ENCODE results near the gene EMC8. TPM values are rescaled to one million over a fixed set of nuclear protein-coding genes. Genes with fewer than 3 reads are reported as not detected.

EMC8 gene
- total RNA-seq, 3 donors from 2014 or later, result 18.1 to 30.8 (median 30.7) TPM

DNA sequence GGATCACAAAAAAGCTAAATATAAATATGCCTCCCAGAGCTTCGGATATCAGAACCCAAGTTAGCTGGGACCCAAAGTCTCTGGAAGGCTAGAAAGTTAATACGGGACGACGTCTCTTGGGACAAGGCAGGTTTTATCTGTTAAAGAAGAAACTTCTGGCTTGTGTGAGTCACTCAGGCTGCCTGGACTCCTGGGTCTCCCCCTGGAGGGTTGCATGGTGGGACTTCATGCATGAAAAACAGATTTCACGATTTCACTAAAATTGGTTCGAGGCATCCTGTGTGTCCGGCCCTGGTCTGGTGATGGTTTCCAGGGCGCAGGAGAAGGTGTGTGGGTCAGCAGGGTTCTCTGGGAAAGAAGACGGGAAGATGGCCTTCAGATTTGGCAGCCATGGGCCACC, 47.1 kb upstream of the EMC8 start:
- no peak overlapping the region for H3K27ac ChIP-seq
- H3K4me1 ChIP-seq, result no peaks in the 10 kb centered on the region
- peaks cover 0 to 45% of the 10 kb centered on the region in 2 donors for H3K27me3 ChIP-seq
- no peak overlapping the region for H3K4me3 ChIP-seq
- H3K9me3 ChIP-seq, result peaks cover 0 to 6% of the 10 kb centered on the region in 2 donors
- intact Hi-C loops (cut with DNase I; ENCODE audit: low total_unique reads), result no loop called here
- no peaks in the 10 kb centered on the region for H3K36me3 ChIP-seq
- TF ChIP-seq POLR2AphosphoS5 (IDR thresholded peaks at IDR 0.05) (no peak), POLR2A (IDR thresholded peaks at IDR 0.05) (no peak)
- TF ChIP-seq, protein P1, sequence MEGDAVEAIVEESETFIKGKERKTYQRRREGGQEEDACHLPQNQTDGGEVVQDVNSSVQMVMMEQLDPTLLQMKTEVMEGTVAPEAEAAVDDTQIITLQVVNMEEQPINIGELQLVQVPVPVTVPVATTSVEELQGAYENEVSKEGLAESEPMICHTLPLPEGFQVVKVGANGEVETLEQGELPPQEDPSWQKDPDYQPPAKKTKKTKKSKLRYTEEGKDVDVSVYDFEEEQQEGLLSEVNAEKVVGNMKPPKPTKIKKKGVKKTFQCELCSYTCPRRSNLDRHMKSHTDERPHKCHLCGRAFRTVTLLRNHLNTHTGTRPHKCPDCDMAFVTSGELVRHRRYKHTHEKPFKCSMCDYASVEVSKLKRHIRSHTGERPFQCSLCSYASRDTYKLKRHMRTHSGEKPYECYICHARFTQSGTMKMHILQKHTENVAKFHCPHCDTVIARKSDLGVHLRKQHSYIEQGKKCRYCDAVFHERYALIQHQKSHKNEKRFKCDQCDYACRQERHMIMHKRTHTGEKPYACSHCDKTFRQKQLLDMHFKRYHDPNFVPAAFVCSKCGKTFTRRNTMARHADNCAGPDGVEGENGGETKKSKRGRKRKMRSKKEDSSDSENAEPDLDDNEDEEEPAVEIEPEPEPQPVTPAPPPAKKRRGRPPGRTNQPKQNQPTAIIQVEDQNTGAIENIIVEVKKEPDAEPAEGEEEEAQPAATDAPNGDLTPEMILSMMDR (IDR thresholded peaks at IDR 0.05), result no peak
- no peak for DNase-seq (ENCODE audit: low spot score in 2 of 2)

DNA sequence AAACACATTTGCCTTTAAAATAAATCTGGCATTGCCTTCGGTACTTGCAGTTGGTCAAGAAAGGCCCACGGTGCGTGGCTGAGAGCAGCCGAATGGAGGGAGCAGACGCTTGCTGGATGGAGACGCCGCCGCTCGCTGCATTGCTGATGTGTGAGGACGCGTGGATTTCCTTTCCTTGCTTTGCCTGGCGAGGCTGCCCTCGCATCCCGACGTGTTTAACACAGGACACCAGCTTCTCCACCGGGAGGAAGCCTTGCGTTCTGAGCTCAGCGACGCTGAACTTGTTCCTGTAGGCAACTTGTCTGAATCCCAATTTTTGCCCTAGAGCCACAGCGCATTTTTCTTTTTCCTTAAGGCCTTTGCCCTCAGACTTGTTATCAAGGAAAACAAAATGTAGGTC, 45.9 kb upstream of the EMC8 start:
- Histone ChIP-seq H3K4me1 (no peaks in the 10 kb centered on the region), H3K4me3 (no peak overlapping the region), H3K27ac (no peak overlapping the region), H3K36me3 (no peaks in the 10 kb centered on the region), H3K27me3 (peaks cover 0 to 51% of the 10 kb centered on the region in 2 donors), H3K9me3 (peaks cover 0 to 6% of the 10 kb centered on the region in 2 donors)
- intact Hi-C loops (cut with DNase I; ENCODE audit: low total_unique reads), result no loop called here
- no peak for DNase-seq (ENCODE audit: low spot score in 2 of 2)
- no peak for TF ChIP-seq POLR2A (IDR thresholded peaks at IDR 0.05)
- TF ChIP-seq POLR2AphosphoS5 (IDR thresholded peaks at IDR 0.05), result no peak
- TF ChIP-seq, protein P1 (IDR thresholded peaks at IDR 0.05), result no peak

DNA sequence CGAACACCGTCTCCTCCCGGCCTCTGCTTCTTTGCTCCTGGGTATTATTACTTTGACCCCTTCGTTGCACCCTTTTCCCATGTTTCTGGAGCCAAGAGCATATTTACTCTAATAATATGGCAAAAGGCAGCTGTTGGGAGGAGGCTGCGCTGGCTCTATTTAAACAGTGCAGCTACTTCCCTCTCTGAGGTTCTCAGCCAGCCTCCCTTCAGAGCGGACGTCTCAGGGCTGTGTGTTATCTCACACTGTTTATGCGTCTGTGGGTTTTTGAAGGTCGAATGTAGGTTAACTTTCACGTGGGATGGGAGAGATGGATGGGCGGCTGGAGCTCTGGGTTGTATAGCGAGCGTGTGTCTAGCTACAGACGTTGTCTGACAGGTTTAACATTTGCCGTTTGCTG, 45.4 kb upstream of the EMC8 start:
- DNase-seq (ENCODE audit: low spot score in 2 of 2), result no peak
- no peak overlapping the region for H3K27ac ChIP-seq
- H3K27me3 ChIP-seq, result peaks cover 0 to 51% of the 10 kb centered on the region in 2 donors
- no peak overlapping the region for H3K4me3 ChIP-seq
- intact Hi-C loops (cut with DNase I; ENCODE audit: low total_unique reads), result no loop called here
- H3K36me3 ChIP-seq, result no peaks in the 10 kb centered on the region
- TF ChIP-seq POLR2AphosphoS5 (IDR thresholded peaks at IDR 0.05) (no peak), POLR2A (IDR thresholded peaks at IDR 0.05) (no peak)
- TF ChIP-seq, protein P1 (IDR thresholded peaks at IDR 0.05), result no peak
- H3K9me3 ChIP-seq, result peaks cover 0 to 6% of the 10 kb centered on the region in 2 donors
- H3K4me1 ChIP-seq, result no peaks in the 10 kb centered on the region

DNA sequence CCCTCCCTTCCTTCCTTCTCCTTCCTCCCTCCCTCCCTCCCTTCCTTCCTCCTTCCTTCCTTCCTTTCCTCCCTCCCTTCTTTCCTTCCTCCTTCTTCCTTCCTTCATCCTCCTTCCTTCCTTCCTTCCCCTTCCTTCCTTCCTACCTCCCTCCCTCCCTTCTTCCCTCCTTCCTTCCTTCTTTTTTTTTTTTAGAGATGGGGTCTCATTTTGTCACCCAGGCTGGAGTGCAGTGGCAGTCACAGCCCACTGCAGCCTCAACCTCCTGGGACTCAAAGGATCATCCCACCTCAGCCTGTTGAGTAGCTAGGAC, 44.8 kb upstream of the EMC8 start:
- Histone ChIP-seq H3K27me3 (peaks cover 0 to 45% of the 10 kb centered on the region in 2 donors), H3K9me3 (peaks cover 0 to 6% of the 10 kb centered on the region in 2 donors), H3K36me3 (no peaks in the 10 kb centered on the region), H3K27ac (no peak overlapping the region), H3K4me1 (no peaks in the 10 kb centered on the region), H3K4me3 (no peak overlapping the region)
- no peak for DNase-seq (ENCODE audit: low spot score in 2 of 2)
- intact Hi-C loops (cut with DNase I; ENCODE audit: low total_unique reads), result no loop called here
- TF ChIP-seq POLR2AphosphoS5 (IDR thresholded peaks at IDR 0.05) (no peak), POLR2A (IDR thresholded peaks at IDR 0.05) (no peak)
- TF ChIP-seq, protein P1 (IDR thresholded peaks at IDR 0.05), result no peak

DNA sequence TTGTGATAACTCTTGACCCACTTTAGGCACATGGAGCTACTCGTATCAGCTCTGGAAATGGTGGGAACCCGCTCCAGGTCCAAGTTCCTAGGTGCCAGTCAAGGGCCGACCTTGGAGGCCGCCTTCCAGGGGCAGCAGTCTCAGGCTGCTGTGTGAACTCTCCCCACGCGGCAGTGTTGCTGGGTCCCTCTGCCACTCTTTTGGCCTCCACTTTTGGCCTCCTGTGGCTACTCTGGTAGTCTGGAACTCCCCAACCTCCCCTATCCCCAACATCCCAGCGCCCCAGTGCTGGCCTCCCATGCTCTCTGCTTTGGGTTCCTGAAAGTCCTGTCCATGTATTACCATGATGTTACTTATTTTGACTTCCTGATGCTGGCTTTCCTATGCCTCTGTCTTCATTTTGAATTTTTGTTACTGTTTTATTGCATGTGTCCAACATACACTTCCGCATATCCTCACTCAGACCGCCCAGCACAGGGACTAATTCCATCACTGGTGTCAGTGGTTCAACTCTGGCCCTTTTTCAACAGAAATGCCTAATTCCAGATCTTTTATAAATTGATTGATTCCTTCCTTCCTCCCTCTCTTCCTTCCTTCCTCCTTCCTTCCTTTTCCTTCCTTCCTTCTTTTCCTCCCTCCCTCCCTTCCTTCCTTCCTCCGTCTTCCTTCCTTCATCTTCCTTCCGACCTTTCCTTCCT, 44.3 kb upstream of the EMC8 start:
- Histone ChIP-seq H3K4me1 (no peaks in the 10 kb centered on the region), H3K36me3 (no peaks in the 10 kb centered on the region), H3K4me3 (no peak overlapping the region), H3K9me3 (peaks cover 0 to 6% of the 10 kb centered on the region in 2 donors), H3K27me3 (peaks cover 0 to 51% of the 10 kb centered on the region in 2 donors), H3K27ac (no peak overlapping the region)
- DNase-seq (ENCODE audit: low spot score in 2 of 2), result no peak
- intact Hi-C loops (cut with DNase I; ENCODE audit: low total_unique reads), result no loop called here
- TF ChIP-seq POLR2A (IDR thresholded peaks at IDR 0.05) (no peak), POLR2AphosphoS5 (IDR thresholded peaks at IDR 0.05) (no peak)
- TF ChIP-seq, protein P1 (IDR thresholded peaks at IDR 0.05), result no peak

Data from breast epithelium (tissue), 4 donors.